Endothelial cell of umbilical vein (primary cell): ENCODE measurements around the gene OR6K2. TPM values are rescaled to one million over a fixed set of nuclear protein-coding genes. Genes with fewer than 3 reads are reported as not detected.
"Not testable (repeated sequence)": the region's sequence is repeated elsewhere in the genome, so short reads cannot be mapped to it uniquely, and the experiment has no call there.

ENCODE experiments used
- BruUV-seq: library from RNA; stranded (reverse); fragments of 400-500 nt; replicated peaks from 2 replicates; lab custom pipeline; 2021; lab: Mats Ljungman, UMichigan
- CTCF ChIA-PET: fragments of 300-600, 350-600 bp; sonication (Branson Sonifier 250); formaldehyde crosslinking; loops from one replicate; lab custom pipeline; 2021; ENCODE audit warnings: antibody characterized with exemption, inconsistent platforms; lab: Charles Lee
- POLR2A ChIA-PET: fragments of 300-600, 350-600 bp; sonication (Branson Sonifier 250); formaldehyde crosslinking; loops from one replicate; lab custom pipeline; 2021; ENCODE audit warnings: antibody characterized with exemption, inconsistent platforms; lab: Charles Lee
- DNase-seq: peaks from one replicate; pipeline ENCODE4 v3.0.0-alpha.2; 2011; ENCODE audit warnings: low read depth, low spot score
- FAIRE-seq: peaks from 2 replicates; lab custom pipeline; 2011; peaks lifted over from hg19 to GRCh38; lab: Jason Lieb, UNC
- H2AFZ ChIP-seq: 2 replicates; pipeline ENCODE4 v1.6.0; 2012; ENCODE audit warnings: low read depth, low read length, control low read depth, inconsistent platforms
- H3K27ac ChIP-seq: 2 replicates; pipeline ENCODE4 v1.5.1; 2011; ENCODE audit warnings: low read depth, mild to moderate bottlenecking, control low read depth, low read length, moderate library complexity; ENCODE audit not compliant: insufficient read depth
- H3K27me3 ChIP-seq, 2 experiments: 2 replicates each; pipeline versions ENCODE4 v1.6.0 to v1.6.1; 2011; ENCODE audit warnings: low read length in 2 of 2, mixed read lengths in 1 of 2; ENCODE audit not compliant: control insufficient read depth in 2 of 2, insufficient read depth in 2 of 2
- H3K36me3 ChIP-seq, 2 experiments: 2 replicates in 1 of 2; 3 replicates in 1 of 2; pipeline ENCODE4 v1.5.1; 2011; ENCODE audit warnings: low read length in 2 of 2, mild to moderate bottlenecking in 1 of 2, moderate library complexity in 1 of 2; ENCODE audit not compliant: control insufficient read depth in 2 of 2, insufficient read depth in 2 of 2; ENCODE audit errors: extremely low read depth in 1 of 2
- H3K4me1 ChIP-seq: 3 replicates; pipeline ENCODE4 v1.5.1; 2011; ENCODE audit warnings: mild to moderate bottlenecking, low read length; ENCODE audit not compliant: control insufficient read depth, insufficient read depth; ENCODE audit errors: extremely low read depth
- H3K4me2 ChIP-seq: 2 replicates; pipeline ENCODE4 v1.6.1; 2011; ENCODE audit warnings: low read length, control low read depth, mixed read lengths; ENCODE audit not compliant: insufficient read depth
- H3K4me3 ChIP-seq, 3 experiments: fragments of 200-600 bp in 1 of 3; sonication (generic), shearing (Covaris generic) in 1 of 3; replicated peaks in 1 of 3; 2 replicates each; pipeline ENCODE4 v1.5.1; 2011 to 2016; ENCODE audit warnings: control low read depth in 3 of 3, low read length in 3 of 3, mild to moderate bottlenecking in 2 of 3, inconsistent platforms in 1 of 3, low read depth in 1 of 3, moderate library complexity in 1 of 3; ENCODE audit not compliant: insufficient read depth in 1 of 3
- H3K79me2 ChIP-seq: 2 replicates; pipeline ENCODE4 v1.6.0; 2012; ENCODE audit warnings: low read length, inconsistent platforms; ENCODE audit not compliant: control insufficient read depth, insufficient read depth
- H3K9ac ChIP-seq: replicated peaks from 2 replicates; pipeline ENCODE3; 2011; ENCODE audit warnings: low read length, control low read depth; ENCODE audit not compliant: insufficient read depth; ENCODE audit errors: extremely low read depth
- H3K9me1 ChIP-seq: replicated peaks from 3 replicates; pipeline ENCODE4 v1.6.0; 2011; ENCODE audit warnings: mild to moderate bottlenecking, low read length; ENCODE audit not compliant: control insufficient read depth, insufficient read depth; ENCODE audit errors: extremely low read depth
- H3K9me3 ChIP-seq: replicated peaks from 2 replicates; pipeline ENCODE4 v1.5.1; 2012; ENCODE audit warnings: low read length, inconsistent platforms; ENCODE audit not compliant: control insufficient read depth, insufficient read depth
- H4K20me1 ChIP-seq: replicated peaks from 2 replicates; pipeline ENCODE3; 2011; ENCODE audit warnings: mild to moderate bottlenecking, low read length; ENCODE audit not compliant: control insufficient read depth, insufficient read depth; ENCODE audit errors: extremely low read depth
- EZH2 ChIP-seq: IDR thresholded peaks from 2 replicates; pipeline ENCODE4 v1.6.1; 2012; ENCODE audit warnings: borderline replicate concordance, low read depth, mild to moderate bottlenecking, moderate library complexity, low read length, inconsistent platforms; ENCODE audit not compliant: severe bottlenecking
- FOS ChIP-seq: IDR thresholded peaks from 2 replicates; pipeline ENCODE4 v1.6.1; 2011; ENCODE audit warnings: mild to moderate bottlenecking, low read length, moderate library complexity, borderline replicate concordance; ENCODE audit not compliant: insufficient read depth
- GATA2 ChIP-seq: IDR thresholded peaks from 2 replicates; pipeline ENCODE4 v1.7.0; 2011; ENCODE audit warnings: low read depth, mild to moderate bottlenecking, moderate library complexity, mixed read lengths, low read length; ENCODE audit not compliant: insufficient read length, insufficient read depth
- JUN ChIP-seq: IDR thresholded peaks from 2 replicates; pipeline ENCODE4 v1.6.1; 2011; ENCODE audit warnings: borderline replicate concordance, low read depth; ENCODE audit not compliant: insufficient read length, insufficient read depth
- MYC ChIP-seq: IDR thresholded peaks from one replicate; pipeline ENCODE4 v1.6.1; 2011; ENCODE audit warnings: mild to moderate bottlenecking, low read depth, low read length
- POLR2A ChIP-seq: IDR thresholded peaks from 2 replicates; pipeline ENCODE4 v1.6.1; 2012; ENCODE audit warnings: low read depth, mild to moderate bottlenecking, control low read depth, low read length
- POLR2AphosphoS5 ChIP-seq: IDR thresholded peaks from 2 replicates; pipeline ENCODE4 v1.6.1; 2012; ENCODE audit warnings: low read depth, mild to moderate bottlenecking, control low read depth, low read length, moderate library complexity; ENCODE audit not compliant: insufficient read depth
- dilution Hi-C: fragments of 300-500 bp; cut with MboI; formaldehyde crosslinking; loops from one replicate; pipeline ENCODE4 v1.15.0; 2019; ENCODE audit warnings: low sequenced_read_pairs; ENCODE audit not compliant: extremely low pct_ligation_motif_present
- intact Hi-C: fragments of 100-400 bp; cut with micrococcal nuclease; formaldehyde crosslinking; loops from one replicate; pipeline ENCODE4 v1.10.0; 2022
- polyA plus RNA-seq, 4 experiments: library from polyadenylated mRNA; depleted of rRNA in 3 of 4; stranded (reverse) in 3 of 4; unstranded in 1 of 4; fragments of >200 nt; gene quantifications; 2 replicates each; pipeline versions ENCODE4 v1.2.1 to v1.2.3, GENCODE V29; 2011 to 2012; ENCODE audit warnings: missing spikeins in 1 of 4
- total RNA-seq: library from RNA; stranded (reverse); gene quantifications from 2 replicates; pipeline ENCODE4 v1.2.3, GENCODE V29; 2021
- TF ChIP-seq, protein P1 (sequence below), 2 donors: IDR thresholded peaks; 1 replicate in 1 of 2; 2 replicates in 1 of 2; pipeline ENCODE4 v1.5.1; 2011; ENCODE audit warnings: low read length in 2 of 2, mild to moderate bottlenecking in 2 of 2, moderate library complexity in 2 of 2, control low read depth in 1 of 2, inconsistent platforms in 1 of 2, low read depth in 1 of 2; ENCODE audit not compliant: insufficient read depth in 1 of 2; ENCODE audit errors: extremely low read depth in 1 of 2
- TF ChIP-seq, protein P2 (sequence below): IDR thresholded peaks from 2 replicates; pipeline ENCODE4 v1.6.1; 2011; ENCODE audit not compliant: insufficient read depth, insufficient read length

OR6K2 gene
- total and polyA plus RNA-seq, 2 donors (not counting 3 experiments of a cell fraction or from before 2014, with no cell fraction given), result not detected

DNA sequence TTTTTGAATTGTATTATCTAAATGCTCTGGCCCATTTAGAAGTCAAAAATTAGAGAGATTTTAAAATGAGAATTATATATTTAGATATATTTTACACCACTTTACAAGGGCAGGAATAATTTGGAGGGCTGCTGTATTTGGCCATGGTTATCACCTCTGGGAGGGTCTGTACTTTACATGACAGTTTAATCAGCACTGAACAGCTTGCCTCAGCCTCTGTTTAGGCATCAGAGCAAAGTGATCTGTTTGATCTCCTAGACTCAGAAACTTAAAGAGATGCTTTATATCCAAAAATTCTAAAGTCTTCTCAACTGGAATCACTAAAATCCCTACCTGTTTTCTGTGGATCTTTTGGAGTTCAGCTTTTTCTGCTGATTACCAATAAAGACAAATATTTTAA, 8.5 kb downstream of the OR6K2 start:
- no peaks in the 10 kb centered on the region for H3K4me1 ChIP-seq
- FAIRE-seq (no peak), DNase-seq (no peak)
- no peak overlapping the region for H3K4me2 ChIP-seq
- H3K9ac ChIP-seq, result no peak overlapping the region
- dilution Hi-C loops (no loop called here), intact Hi-C loops (no loop called here)
- CTCF ChIA-PET, result no interaction called here
- no peaks in the 10 kb centered on the region for H3K9me1 ChIP-seq
- no peak overlapping the region for H2AFZ ChIP-seq
- H3K9me3 ChIP-seq, result no peaks in the 10 kb centered on the region
- POLR2A ChIA-PET, result no interaction called here
- TF ChIP-seq MYC, result no peak
- no peaks in the 10 kb centered on the region for H4K20me1 ChIP-seq
- H3K4me3 ChIP-seq, result no peak overlapping the region
- no peaks in the 10 kb centered on the region for H3K79me2 ChIP-seq
- H3K27ac ChIP-seq, result no peak overlapping the region
- no peaks in the 10 kb centered on the region for H3K36me3 ChIP-seq
- no TSS peak for BruUV-seq
- H3K27me3 ChIP-seq, result no peaks in the 10 kb centered on the region

DNA sequence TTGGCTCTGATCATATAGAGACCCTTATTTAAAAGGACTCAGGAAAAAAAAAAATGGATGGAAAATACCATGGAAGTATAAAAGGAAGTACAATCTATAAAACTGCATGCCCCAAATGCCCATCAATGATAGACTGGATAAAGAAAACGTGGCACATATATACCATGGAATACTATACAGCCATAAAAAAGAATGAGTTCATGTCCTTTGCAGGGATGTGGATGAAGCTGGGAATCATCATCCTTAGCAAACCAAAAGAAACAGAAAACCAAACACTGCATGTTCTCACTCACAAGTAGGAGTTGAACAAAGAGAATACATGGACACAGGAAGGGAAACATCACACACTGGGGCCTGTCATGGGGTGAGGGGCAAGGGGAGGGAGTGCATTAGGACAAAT, 9.3 kb downstream of the OR6K2 start:
- H4K20me1 ChIP-seq, CTCF ChIA-PET, H3K9ac ChIP-seq, H3K27me3 ChIP-seq, DNase-seq, H3K36me3 ChIP-seq, H3K9me1 ChIP-seq, H3K4me1 ChIP-seq, H3K9me3 ChIP-seq, H3K79me2 ChIP-seq, H3K27ac ChIP-seq, H2AFZ ChIP-seq, H3K4me3 ChIP-seq, intact Hi-C loops, BruUV-seq, POLR2A ChIA-PET, dilution Hi-C loops, FAIRE-seq, H3K4me2 ChIP-seq: not testable (repeated sequence)

DNA sequence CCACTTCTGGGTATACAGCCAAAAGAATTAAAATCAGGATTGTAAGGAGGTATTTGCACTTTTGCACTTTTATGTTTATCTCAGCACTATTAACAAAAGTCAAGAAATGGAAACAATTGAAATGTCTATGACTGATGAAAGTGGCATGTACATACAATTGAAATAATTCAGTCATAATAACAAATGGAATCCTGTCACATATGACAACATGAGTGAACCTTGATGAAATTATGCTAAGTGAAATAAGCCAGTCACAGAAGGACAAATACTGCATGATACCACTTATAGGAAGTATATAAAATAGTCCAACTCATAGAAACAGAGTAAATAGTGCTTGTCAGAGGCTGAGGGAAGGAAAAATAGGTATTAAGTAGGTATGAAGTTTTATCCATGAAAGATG, 10.6 kb downstream of the OR6K2 start:
- H3K4me3 ChIP-seq, result no peak overlapping the region
- FAIRE-seq, result no peak
- no peaks in the 10 kb centered on the region for H3K9me3 ChIP-seq
- H3K27me3 ChIP-seq, result no peaks in the 10 kb centered on the region
- dilution Hi-C loops (no loop called here), intact Hi-C loops (no loop called here)
- no peak for DNase-seq
- no peak overlapping the region for H3K9ac ChIP-seq
- ChIA-PET POLR2A (no interaction called here), CTCF (no interaction called here)
- no peaks in the 10 kb centered on the region for H3K79me2 ChIP-seq
- TF ChIP-seq JUN, result no peak
- TF ChIP-seq POLR2A, result no peak
- no peak for TF ChIP-seq MYC
- TF ChIP-seq GATA2, result no peak
- TF ChIP-seq, protein P1, sequence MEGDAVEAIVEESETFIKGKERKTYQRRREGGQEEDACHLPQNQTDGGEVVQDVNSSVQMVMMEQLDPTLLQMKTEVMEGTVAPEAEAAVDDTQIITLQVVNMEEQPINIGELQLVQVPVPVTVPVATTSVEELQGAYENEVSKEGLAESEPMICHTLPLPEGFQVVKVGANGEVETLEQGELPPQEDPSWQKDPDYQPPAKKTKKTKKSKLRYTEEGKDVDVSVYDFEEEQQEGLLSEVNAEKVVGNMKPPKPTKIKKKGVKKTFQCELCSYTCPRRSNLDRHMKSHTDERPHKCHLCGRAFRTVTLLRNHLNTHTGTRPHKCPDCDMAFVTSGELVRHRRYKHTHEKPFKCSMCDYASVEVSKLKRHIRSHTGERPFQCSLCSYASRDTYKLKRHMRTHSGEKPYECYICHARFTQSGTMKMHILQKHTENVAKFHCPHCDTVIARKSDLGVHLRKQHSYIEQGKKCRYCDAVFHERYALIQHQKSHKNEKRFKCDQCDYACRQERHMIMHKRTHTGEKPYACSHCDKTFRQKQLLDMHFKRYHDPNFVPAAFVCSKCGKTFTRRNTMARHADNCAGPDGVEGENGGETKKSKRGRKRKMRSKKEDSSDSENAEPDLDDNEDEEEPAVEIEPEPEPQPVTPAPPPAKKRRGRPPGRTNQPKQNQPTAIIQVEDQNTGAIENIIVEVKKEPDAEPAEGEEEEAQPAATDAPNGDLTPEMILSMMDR (IDR thresholded peaks at IDR 0.05; ENCODE audit: extremely low read depth in 1 of 2, insufficient read depth in 1 of 2, low read depth in 1 of 2, low read length in 2 of 2), result no peak
- no peak for TF ChIP-seq FOS
- TF ChIP-seq, protein P2, sequence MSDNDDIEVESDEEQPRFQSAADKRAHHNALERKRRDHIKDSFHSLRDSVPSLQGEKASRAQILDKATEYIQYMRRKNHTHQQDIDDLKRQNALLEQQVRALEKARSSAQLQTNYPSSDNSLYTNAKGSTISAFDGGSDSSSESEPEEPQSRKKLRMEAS, result no peak
- no peak for TF ChIP-seq POLR2AphosphoS5
- no peak for TF ChIP-seq EZH2
- no peaks in the 10 kb centered on the region for H3K36me3 ChIP-seq
- H4K20me1 ChIP-seq, result no peaks in the 10 kb centered on the region
- no peaks in the 10 kb centered on the region for H3K4me1 ChIP-seq
- no peak overlapping the region for H3K4me2 ChIP-seq
- BruUV-seq, result no TSS peak
- no peaks in the 10 kb centered on the region for H3K9me1 ChIP-seq
- no peak overlapping the region for H3K27ac ChIP-seq
- H2AFZ ChIP-seq, result no peak overlapping the region
